A549 (cell line): ENCODE measurements around the gene ITGB2.

Experiments used
- CHD2 ChIP-seq: fragments of 150-350 bp; IDR thresholded peaks from 2 replicates; pipeline ENCODE4 v1.6.1; 2014; ENCODE audit warnings: low read length; ENCODE audit not compliant: partially characterized antibody
- EHMT2 ChIP-seq: fragments of 200-600 bp; sonication (generic); IDR thresholded peaks from 2 replicates; pipeline ENCODE4 v1.6.1; 2016; ENCODE audit warnings: antibody characterized with exemption, low read depth, mild to moderate bottlenecking, moderate library complexity
- EP300 ChIP-seq, 2 experiments: fragments of >200 bp; sonication (Bioruptor Twin); formaldehyde crosslinking; IDR thresholded peaks; 2 replicates in 1 of 2; 3 replicates in 1 of 2; pipeline ENCODE4 v1.6.1; 2016 to 2017
- FOSL2 ChIP-seq, 2 experiments: fragments of 450-650 bp in 1 of 2; fragments of >200 bp in 1 of 2; sonication (Bioruptor Twin) in 1 of 2; formaldehyde crosslinking; IDR thresholded peaks; 2 replicates each; pipeline versions ENCODE4 v1.5.0 to v1.6.1; 2016 to 2020; ENCODE audit warnings: mild to moderate bottlenecking in 1 of 2, moderate library complexity in 1 of 2
- JUN ChIP-seq, 2 experiments: fragments of >200 bp; sonication (Bioruptor Twin); formaldehyde crosslinking; IDR thresholded peaks; 2 replicates in 1 of 2; 3 replicates in 1 of 2; pipeline ENCODE4 v1.6.1; 2016 to 2017
- MAZ ChIP-seq: fragments of 150-350 bp; IDR thresholded peaks from 2 replicates; pipeline ENCODE4 v1.6.1; 2014; ENCODE audit warnings: antibody characterized with exemption, low read depth, low read length, borderline replicate concordance
- POLR2A ChIP-seq: IDR thresholded peaks from 2 replicates; pipeline ENCODE4 v1.6.1; 2012; ENCODE audit warnings: mild to moderate bottlenecking, low read length
- POLR2AphosphoS2 ChIP-seq: conservative IDR thresholded peaks from 2 replicates; pipeline ENCODE4 v1.6.1; 2012; ENCODE audit warnings: low read length, improper control_type of control experiment, inconsistent platforms
- TF ChIP-seq, protein P1 (sequence below): IDR thresholded peaks from 2 replicates; pipeline ENCODE4 v1.6.1; 2012
- TF ChIP-seq, protein P2 (sequence below): fragments of >200 bp; sonication (Bioruptor Twin); formaldehyde crosslinking; IDR thresholded peaks from 3 replicates; pipeline ENCODE4 v1.5.1; 2016
- TF ChIP-seq, protein P3 (sequence below): fragments of 150-350 bp; IDR thresholded peaks from 2 replicates; pipeline ENCODE4 v1.6.1; 2014; ENCODE audit warnings: low read depth, mild to moderate bottlenecking, low read length

DNA sequence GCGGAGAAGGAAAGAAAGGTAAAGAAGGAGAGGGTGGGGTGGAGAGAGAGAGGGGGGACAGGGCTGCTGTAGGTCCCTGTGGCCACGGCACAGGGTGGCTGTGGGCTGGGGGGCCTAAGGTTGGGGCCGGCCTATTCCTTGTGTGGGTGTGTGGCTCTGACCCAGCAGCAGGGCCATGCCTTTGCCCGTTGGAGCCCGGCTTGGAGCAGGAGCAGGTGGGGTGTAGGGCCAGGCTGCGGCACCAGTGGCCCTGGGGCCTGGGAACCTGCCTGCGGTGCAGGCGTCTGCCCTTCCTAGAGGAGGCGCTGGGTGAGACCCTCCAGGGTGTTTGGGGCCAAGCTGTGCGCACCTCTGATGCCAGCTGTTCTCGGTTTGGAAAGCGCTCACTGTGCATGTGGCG, 83.2 kb downstream of the ITGB2 start:
- TF ChIP-seq JUN (IDR thresholded peaks at IDR 0.05) (no peak), EHMT2 (no peak), POLR2A (no peak), FOSL2 (IDR thresholded peaks at IDR 0.05) (no peak), FOSL2 (CRISPR knock-in tag; IDR thresholded peaks at IDR 0.05) (no peak), EP300 (IDR thresholded peaks at IDR 0.05) (no peak), MAZ (no peak), POLR2AphosphoS2 (no peak), CHD2 (no peak)
- TF ChIP-seq, protein P1, sequence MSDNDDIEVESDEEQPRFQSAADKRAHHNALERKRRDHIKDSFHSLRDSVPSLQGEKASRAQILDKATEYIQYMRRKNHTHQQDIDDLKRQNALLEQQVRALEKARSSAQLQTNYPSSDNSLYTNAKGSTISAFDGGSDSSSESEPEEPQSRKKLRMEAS, result no peak
- TF ChIP-seq, protein P2, sequence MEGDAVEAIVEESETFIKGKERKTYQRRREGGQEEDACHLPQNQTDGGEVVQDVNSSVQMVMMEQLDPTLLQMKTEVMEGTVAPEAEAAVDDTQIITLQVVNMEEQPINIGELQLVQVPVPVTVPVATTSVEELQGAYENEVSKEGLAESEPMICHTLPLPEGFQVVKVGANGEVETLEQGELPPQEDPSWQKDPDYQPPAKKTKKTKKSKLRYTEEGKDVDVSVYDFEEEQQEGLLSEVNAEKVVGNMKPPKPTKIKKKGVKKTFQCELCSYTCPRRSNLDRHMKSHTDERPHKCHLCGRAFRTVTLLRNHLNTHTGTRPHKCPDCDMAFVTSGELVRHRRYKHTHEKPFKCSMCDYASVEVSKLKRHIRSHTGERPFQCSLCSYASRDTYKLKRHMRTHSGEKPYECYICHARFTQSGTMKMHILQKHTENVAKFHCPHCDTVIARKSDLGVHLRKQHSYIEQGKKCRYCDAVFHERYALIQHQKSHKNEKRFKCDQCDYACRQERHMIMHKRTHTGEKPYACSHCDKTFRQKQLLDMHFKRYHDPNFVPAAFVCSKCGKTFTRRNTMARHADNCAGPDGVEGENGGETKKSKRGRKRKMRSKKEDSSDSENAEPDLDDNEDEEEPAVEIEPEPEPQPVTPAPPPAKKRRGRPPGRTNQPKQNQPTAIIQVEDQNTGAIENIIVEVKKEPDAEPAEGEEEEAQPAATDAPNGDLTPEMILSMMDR, result no peak
- TF ChIP-seq, protein P3, sequence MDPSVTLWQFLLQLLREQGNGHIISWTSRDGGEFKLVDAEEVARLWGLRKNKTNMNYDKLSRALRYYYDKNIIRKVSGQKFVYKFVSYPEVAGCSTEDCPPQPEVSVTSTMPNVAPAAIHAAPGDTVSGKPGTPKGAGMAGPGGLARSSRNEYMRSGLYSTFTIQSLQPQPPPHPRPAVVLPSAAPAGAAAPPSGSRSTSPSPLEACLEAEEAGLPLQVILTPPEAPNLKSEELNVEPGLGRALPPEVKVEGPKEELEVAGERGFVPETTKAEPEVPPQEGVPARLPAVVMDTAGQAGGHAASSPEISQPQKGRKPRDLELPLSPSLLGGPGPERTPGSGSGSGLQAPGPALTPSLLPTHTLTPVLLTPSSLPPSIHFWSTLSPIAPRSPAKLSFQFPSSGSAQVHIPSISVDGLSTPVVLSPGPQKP, result no peak
